GM20000 (cell line): Measurements from ENCODE around the gene TP63.

ENCODE experiments used
- DNase-seq: peaks from one replicate; pipeline ENCODE4 v3.0.0; 2012; ENCODE audit warnings: low spot score
- TF ChIP-seq, protein P1 (sequence below): IDR thresholded peaks from 2 replicates; pipeline ENCODE4 v1.5.1; 2012; ENCODE audit warnings: mild to moderate bottlenecking, control low read depth; ENCODE audit errors: extremely low read depth, missing control alignments

TP63 gene

DNA sequence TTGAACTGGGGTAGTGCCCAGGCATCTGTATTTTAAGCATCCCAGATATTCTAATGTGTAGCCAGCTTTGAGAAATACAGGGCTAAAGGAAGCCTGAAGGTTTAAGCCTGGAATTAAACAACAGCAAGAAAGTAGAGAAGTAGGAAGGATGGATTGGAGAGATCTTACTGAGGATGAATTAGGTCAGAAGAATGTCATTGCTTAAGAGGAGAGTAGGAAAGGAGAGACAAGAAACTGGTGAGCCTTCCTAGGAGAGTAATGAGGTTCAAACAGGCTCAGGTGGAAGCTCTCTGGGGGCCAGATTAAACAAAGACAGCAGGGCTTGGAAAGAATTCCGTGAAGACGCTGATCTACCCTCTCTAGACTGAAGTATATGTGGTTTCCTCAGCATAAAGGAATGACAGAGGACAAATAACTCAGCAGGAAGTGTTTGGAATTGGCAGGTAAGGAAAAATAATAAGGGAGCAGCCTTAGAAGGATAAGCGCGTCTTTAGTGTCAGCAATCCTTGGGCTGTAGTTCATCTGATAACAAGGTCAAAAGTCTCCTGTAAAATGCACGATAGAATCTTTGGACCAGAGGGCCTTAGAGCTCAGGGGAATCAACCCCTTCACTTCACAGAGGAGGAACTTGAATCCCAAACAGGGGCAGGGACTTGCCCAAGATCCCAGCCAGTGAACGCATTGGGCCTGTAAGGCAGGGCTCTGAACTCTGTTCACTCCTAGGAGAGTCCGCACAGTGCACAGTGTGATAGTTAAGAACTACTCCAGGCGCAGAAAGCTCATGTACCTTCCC lies 90.9 kb downstream of the TP63 start:
- TF ChIP-seq, protein P1, sequence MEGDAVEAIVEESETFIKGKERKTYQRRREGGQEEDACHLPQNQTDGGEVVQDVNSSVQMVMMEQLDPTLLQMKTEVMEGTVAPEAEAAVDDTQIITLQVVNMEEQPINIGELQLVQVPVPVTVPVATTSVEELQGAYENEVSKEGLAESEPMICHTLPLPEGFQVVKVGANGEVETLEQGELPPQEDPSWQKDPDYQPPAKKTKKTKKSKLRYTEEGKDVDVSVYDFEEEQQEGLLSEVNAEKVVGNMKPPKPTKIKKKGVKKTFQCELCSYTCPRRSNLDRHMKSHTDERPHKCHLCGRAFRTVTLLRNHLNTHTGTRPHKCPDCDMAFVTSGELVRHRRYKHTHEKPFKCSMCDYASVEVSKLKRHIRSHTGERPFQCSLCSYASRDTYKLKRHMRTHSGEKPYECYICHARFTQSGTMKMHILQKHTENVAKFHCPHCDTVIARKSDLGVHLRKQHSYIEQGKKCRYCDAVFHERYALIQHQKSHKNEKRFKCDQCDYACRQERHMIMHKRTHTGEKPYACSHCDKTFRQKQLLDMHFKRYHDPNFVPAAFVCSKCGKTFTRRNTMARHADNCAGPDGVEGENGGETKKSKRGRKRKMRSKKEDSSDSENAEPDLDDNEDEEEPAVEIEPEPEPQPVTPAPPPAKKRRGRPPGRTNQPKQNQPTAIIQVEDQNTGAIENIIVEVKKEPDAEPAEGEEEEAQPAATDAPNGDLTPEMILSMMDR: no peak
- no peak for DNase-seq

GRCh38 chr3:189724356-189724755 lies 93.2 kb downstream of the TP63 start:
- TF ChIP-seq, protein P1: no peak
- no peak for DNase-seq

DNA sequence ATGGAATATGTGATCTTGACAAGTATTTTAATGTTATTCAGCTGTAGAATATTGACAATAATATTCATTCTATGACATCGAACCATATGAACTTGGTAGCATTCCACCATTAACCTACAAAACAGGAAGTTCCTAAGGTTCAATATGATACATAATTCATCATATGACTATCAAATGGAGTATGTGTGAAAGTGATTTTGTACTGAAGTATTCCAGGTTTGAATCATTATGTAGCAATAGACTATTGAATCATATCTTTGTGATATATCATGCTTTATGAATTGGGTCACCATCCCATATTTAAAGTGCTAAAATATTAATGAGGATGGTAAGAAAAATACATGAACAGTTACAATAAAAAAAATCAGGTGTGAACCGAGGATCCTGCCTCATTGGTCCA lies 95.1 kb downstream of the TP63 start:
- no peak for DNase-seq
- TF ChIP-seq, protein P1: no peak

GRCh38 chr3:189727158-189727557 lies 96.0 kb downstream of the TP63 start:
- no peak for DNase-seq
- TF ChIP-seq, protein P1: no peak

GRCh38 chr3:189727898-189728297 lies 96.7 kb downstream of the TP63 start:
- no peak for DNase-seq
- TF ChIP-seq, protein P1: no peak

DNA sequence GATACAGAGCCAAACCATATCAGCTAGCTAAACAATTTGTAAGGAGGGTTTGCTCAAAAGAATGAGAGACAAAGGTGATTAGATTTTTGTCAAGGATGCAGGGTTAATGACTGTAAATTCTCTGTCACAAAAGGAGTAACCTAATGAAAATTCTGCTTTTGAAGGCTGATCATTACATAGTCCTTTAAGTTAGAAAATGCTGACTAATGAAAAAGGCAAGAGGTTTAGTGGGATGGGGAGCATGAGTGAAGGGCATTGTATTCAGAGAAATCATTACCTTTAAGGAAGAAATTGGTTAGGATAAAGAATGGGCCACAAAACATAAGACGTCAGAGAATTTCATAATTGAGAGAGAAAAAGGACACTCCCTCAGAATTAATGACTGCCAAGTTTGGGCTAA lies 97.7 kb downstream of the TP63 start:
- DNase-seq: no peak
- TF ChIP-seq, protein P1: no peak

DNA sequence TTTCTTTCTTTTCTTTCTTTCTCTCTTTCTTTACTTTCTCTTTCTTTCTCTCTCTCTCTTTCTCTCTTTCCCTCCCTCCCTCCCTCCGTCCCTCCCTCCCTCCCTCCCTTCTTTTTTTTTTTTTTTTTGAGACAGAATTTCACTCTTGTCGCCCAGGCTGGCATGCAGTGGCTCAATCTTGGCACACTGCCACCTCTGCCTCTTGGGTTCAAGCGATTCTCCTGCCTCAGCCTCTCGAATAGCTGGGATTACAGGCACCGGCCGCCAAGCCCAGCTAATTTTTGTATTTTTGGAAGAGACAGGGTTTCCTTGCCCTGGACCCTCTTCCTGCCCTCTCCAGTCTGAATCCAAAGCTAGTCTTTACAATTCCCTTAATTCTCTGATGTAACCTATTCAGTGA lies 102.9 kb downstream of the TP63 start:
- TF ChIP-seq, protein P1: no peak
- no peak for DNase-seq
